HG03103 (cell line): Measurements from ENCODE around the gene SLC12A2.
A peak's percentile ranks its signal among the peaks of the same experiment; 100 is the strongest.

Source experiments
- ATAC-seq: cut with Tn5 transposase; IDR thresholded peaks from one replicate; pipeline ENCODE4 v1.9.1; 2021; ENCODE audit warnings: low read depth; ENCODE audit not compliant: unreplicated experiment

SLC12A2 gene

GRCh38 chr5:128083033-128083810 lies at the start of gene SLC12A2:
Gene SLC12A2, plus strand, starts transcription at chr5:128083766. Its CDS starts 189 bp downstream, at chr5:128083955.
- peak; percentile 42 for ATAC-seq

GRCh38 chr5:128035689-128036088 lies 47.9 kb upstream of the SLC12A2 start:
- no peak for ATAC-seq

- ATAC-seq, result no peak
Observed at GRCh38 chr5:128036950-128037349, 46.6 kb upstream of the SLC12A2 start.

- ATAC-seq, result no peak
Observed at GRCh38 chr5:128038643-128039042, 44.9 kb upstream of the SLC12A2 start.

- no peak for ATAC-seq
Observed at GRCh38 chr5:128040927-128041326, 42.6 kb upstream of the SLC12A2 start.

- no peak for ATAC-seq
Observed at GRCh38 chr5:128052780-128053179, 30.8 kb upstream of the SLC12A2 start.

- ATAC-seq, result no peak
Observed at GRCh38 chr5:128053291-128053954, 30.1 kb upstream of the SLC12A2 start.

GRCh38 chr5:128060644-128061385 lies 22.8 kb upstream of the SLC12A2 start:
- ATAC-seq, result no peak

GRCh38 chr5:128062172-128062746 lies 21.3 kb upstream of the SLC12A2 start:
- ATAC-seq, result no peak

GRCh38 chr5:128074171-128074570 lies 9.4 kb upstream of the SLC12A2 start:
- no peak for ATAC-seq

- ATAC-seq, result no peak
Observed at GRCh38 chr5:128074953-128075352, 8.6 kb upstream of the SLC12A2 start.

GRCh38 chr5:128077526-128077925 lies 6.0 kb upstream of the SLC12A2 start:
- no peak for ATAC-seq

GRCh38 chr5:128081111-128081851 lies 2.3 kb upstream of the SLC12A2 start:
- no peak for ATAC-seq

- ATAC-seq, result peak; percentile 16
Observed at GRCh38 chr5:128082551-128083032, 974 bp upstream of the SLC12A2 start.

- ATAC-seq, result peak; percentile 24
Observed at GRCh38 chr5:128083811-128084227, 253 bp downstream of the SLC12A2 start.

- peak; percentile 12 for ATAC-seq
Observed at GRCh38 chr5:128084228-128085167, 932 bp downstream of the SLC12A2 start.

GRCh38 chr5:128085413-128085812 lies 1.8 kb downstream of the SLC12A2 start:
- ATAC-seq, result no peak

GRCh38 chr5:128091579-128091978 lies 8.0 kb downstream of the SLC12A2 start:
- ATAC-seq, result no peak

GRCh38 chr5:128092144-128092543 lies 8.6 kb downstream of the SLC12A2 start:
- no peak for ATAC-seq
